Activated T-cell treated with anti-CD3 and anti-CD28 coated beads, Interleukin-2, amount 50 U/mL, for 24 hours (primary cell): ENCODE results near the gene TIGD1.

ENCODE experiments used
- DNase-seq: peaks from one replicate; pipeline ENCODE4 v3.0.0-alpha.2; 2020
- H3K27ac Mint-ChIP-seq: 2 replicates; pipeline ENCODE4 v1.8.0; 2020; ENCODE audit warnings: mild to moderate bottlenecking, mixed read lengths
- H3K27me3 Mint-ChIP-seq: 2 replicates; pipeline ENCODE4 v1.8.0; 2020; ENCODE audit warnings: mixed read lengths
- H3K36me3 Mint-ChIP-seq: 2 replicates; pipeline ENCODE4 v1.8.0; 2020; ENCODE audit warnings: low read depth, mixed read lengths
- H3K4me1 Mint-ChIP-seq: 2 replicates; pipeline ENCODE4 v1.8.0; 2020; ENCODE audit warnings: low read depth, mixed read lengths
- H3K4me3 Mint-ChIP-seq: 2 replicates; pipeline ENCODE4 v1.8.0; 2020; ENCODE audit warnings: mild to moderate bottlenecking, moderate library complexity, mixed read lengths
- H3K9me3 Mint-ChIP-seq: 2 replicates; pipeline ENCODE4 v1.8.0; 2020; ENCODE audit warnings: mixed read lengths

TIGD1 gene

DNA sequence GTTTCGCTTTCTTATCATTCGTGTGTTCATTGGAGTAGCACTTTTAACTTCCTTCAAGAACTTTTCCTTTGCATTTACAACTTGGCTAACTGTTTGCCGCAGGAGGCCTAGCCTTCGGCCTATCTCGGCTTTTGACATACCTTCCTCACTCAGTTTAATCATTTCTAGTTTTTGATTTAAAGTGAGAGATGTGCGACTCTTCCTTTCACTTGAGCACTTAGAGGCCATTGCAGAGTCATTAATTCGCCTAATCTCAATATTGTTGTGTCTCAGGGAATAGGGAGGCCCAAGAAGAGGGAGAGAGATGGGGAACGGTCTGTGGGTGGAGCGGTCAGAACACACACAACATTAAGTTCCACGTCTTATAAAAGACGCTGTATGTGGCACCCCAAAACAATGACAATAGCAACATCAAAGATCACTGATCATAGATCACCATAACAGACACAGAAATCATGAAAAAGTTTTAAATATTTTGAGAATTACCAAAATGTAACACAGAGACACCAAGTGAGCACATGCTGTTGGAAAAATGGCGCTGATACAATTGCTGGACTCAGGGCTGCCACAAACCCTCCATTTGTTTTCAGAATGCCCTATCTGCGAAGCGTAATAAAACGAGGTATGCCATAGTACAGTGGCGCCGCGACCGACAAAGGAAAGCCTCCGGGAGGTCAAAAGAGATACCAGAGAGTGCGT is 553 bp downstream of the TIGD1 start:
- H3K9me3 Mint-ChIP-seq = peaks cover 3% of the 10 kb centered on the region
- peak overlapping the region; percentile 99 for H3K27ac Mint-ChIP-seq
- no peak for DNase-seq
- peak overlapping the region; percentile 97 for H3K4me3 Mint-ChIP-seq
- H3K36me3 Mint-ChIP-seq = peaks cover 87% of the 10 kb centered on the region
- H3K4me1 Mint-ChIP-seq = peaks cover 73% of the 10 kb centered on the region
- H3K27me3 Mint-ChIP-seq = no peaks in the 10 kb centered on the region

DNA sequence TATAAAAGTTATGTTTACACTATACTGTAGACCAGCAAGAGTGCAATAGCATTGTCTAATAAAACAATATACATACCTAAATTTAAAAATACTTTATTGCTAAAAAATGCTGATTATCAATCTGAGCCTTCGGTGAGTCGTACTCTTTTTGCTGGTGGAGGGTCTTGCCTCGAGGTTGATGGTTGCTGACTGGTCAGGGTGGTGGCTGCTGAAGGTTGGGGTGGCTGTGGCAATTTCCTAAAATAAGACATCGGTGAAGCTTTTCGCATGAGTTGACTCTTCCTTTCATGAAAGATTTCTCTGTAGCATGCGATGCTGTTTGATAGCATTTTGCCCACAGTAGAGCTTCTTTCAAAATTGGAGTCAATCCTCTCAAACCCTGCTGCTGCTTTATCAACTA is 2.4 kb downstream of the TIGD1 start:
- Mint-ChIP-seq H3K27me3 (no peaks in the 10 kb centered on the region), H3K27ac (no peak overlapping the region), H3K36me3 (peaks cover 80% of the 10 kb centered on the region), H3K9me3 (peaks cover 3% of the 10 kb centered on the region), H3K4me3 (peak overlapping the region; percentile 97), H3K4me1 (peaks cover 55% of the 10 kb centered on the region)
- no peak for DNase-seq

- peaks cover 42% of the 10 kb centered on the region for H3K4me1 Mint-ChIP-seq
- H3K36me3 Mint-ChIP-seq = peaks cover 65% of the 10 kb centered on the region
- H3K27me3 Mint-ChIP-seq = no peaks in the 10 kb centered on the region
- peaks cover 3% of the 10 kb centered on the region for H3K9me3 Mint-ChIP-seq
- H3K27ac Mint-ChIP-seq = no peak overlapping the region
- no peak overlapping the region for H3K4me3 Mint-ChIP-seq
- no peak for DNase-seq
These were observed 4.6 kb downstream of the TIGD1 start for GRCh38 chr2:232545511-232546375.

GRCh38 chr2:232544674-232545073 is 5.7 kb downstream of the TIGD1 start:
- Mint-ChIP-seq H3K9me3 (peaks cover 3% of the 10 kb centered on the region), H3K27me3 (no peaks in the 10 kb centered on the region), H3K27ac (peak overlapping the region; percentile 40), H3K4me1 (peaks cover 41% of the 10 kb centered on the region), H3K36me3 (peaks cover 57% of the 10 kb centered on the region), H3K4me3 (no peak overlapping the region)
- DNase-seq = no peak

DNA sequence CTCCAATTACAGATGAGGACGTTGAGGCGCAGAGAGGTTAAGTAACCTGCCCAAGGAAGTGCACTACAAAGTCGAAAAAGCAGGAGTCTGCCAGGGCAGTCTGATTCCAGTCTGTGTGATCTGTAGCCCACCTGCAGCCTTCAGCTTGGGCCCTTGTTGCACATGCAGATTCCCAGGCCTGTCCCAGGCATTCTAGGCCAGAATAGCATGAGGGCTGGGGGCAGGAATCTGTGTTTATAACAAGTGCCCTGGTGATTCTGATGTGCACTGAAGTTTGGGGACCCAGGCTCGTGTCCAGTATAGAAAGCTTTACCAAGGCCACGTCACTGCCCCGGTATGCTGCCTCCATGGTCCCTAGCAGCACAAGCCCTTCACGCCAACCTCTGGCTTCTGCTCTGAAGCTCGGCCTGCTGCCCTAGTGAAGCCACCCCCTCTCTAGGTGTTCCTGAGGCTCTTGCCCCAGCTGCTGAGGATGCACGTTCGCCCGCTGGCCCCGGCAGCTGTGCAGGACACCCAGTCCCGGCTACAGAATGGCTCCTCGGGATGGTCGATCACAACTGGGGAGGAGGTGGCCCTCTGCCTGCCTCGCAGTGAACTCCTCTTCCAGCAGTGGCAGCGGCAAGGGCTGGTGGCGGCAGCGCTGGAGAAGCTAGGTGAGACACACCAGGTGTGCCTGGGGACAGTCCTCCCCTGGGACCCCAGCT is 6.3 kb downstream of the TIGD1 start:
- H3K4me1 Mint-ChIP-seq = peaks cover 35% of the 10 kb centered on the region

DNA sequence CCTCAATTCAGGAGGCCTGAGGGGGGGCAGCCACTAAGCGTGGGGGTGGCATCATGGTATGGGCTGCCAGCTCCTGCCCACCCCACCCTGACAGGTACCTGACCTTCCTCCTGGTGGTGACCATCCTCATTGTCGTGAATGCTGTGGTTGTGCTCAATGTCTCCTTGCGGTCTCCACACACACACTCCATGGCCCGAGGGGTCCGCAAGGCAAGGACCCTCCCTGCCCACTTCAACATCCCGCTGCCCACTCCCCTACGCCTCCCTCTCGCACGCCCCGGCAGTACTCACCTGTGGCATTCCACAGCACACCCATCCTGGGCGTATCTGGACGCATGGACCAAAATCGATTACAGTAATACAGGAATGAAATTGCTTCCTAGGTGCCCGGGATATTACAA is 6.9 kb downstream of the TIGD1 start:
- peaks cover 29% of the 10 kb centered on the region for H3K4me1 Mint-ChIP-seq
- H3K4me3 Mint-ChIP-seq = no peak overlapping the region
- peaks cover 46% of the 10 kb centered on the region for H3K36me3 Mint-ChIP-seq
- H3K27me3 Mint-ChIP-seq = peaks cover under 1% of the 10 kb centered on the region
- DNase-seq = no peak
- no peak overlapping the region for H3K27ac Mint-ChIP-seq
- H3K9me3 Mint-ChIP-seq = peaks cover 1% of the 10 kb centered on the region

More for the DNA sequence above, 6.3 kb downstream of the TIGD1 start:
- DNase-seq = no peak
- Mint-ChIP-seq H3K36me3 (peaks cover 52% of the 10 kb centered on the region), H3K4me3 (no peak overlapping the region), H3K27me3 (no peaks in the 10 kb centered on the region), H3K9me3 (peaks cover 3% of the 10 kb centered on the region), H3K27ac (peak overlapping the region; percentile 40)

DNA sequence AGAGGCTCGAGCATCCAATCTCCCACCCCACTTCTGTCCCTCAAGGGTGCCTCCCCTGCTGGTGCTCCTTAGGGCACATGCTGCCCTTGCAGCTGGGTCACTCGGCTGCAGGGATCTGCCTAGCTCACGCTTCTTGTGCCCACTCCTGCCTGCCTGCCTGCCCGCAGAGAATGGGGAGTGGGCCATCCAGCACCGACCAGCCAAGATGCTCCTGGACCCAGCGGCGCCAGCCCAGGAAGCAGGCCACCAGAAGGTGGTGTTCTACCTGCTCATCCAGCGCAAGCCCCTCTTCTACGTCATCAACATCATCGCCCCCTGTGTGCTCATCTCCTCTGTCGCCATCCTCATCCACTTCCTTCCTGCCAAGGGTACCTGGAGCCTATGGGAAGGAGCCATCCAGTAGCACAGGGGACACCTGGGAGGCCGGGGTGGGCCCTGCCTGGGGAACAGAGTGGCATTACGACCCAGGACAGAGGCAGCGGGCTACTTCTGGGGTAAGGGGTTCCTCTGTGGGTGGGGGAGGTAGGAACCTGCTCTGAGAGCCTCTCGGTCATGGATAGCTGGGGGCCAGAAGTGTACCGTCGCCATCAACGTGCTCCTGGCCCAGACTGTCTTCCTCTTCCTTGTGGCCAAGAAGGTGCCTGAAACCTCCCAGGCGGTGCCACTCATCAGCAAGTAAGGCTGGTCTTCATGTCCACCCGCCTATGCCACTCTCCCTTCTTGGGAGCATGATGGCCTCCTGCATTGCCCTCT is 7.5 kb downstream of the TIGD1 start:
- peaks cover 40% of the 10 kb centered on the region for H3K36me3 Mint-ChIP-seq
- peaks cover 23% of the 10 kb centered on the region for H3K4me1 Mint-ChIP-seq
- H3K4me3 Mint-ChIP-seq = no peak overlapping the region
- no peak overlapping the region for H3K27ac Mint-ChIP-seq
- no peaks in the 10 kb centered on the region for H3K9me3 Mint-ChIP-seq
- peaks cover 5% of the 10 kb centered on the region for H3K27me3 Mint-ChIP-seq
- DNase-seq = no peak

DNA sequence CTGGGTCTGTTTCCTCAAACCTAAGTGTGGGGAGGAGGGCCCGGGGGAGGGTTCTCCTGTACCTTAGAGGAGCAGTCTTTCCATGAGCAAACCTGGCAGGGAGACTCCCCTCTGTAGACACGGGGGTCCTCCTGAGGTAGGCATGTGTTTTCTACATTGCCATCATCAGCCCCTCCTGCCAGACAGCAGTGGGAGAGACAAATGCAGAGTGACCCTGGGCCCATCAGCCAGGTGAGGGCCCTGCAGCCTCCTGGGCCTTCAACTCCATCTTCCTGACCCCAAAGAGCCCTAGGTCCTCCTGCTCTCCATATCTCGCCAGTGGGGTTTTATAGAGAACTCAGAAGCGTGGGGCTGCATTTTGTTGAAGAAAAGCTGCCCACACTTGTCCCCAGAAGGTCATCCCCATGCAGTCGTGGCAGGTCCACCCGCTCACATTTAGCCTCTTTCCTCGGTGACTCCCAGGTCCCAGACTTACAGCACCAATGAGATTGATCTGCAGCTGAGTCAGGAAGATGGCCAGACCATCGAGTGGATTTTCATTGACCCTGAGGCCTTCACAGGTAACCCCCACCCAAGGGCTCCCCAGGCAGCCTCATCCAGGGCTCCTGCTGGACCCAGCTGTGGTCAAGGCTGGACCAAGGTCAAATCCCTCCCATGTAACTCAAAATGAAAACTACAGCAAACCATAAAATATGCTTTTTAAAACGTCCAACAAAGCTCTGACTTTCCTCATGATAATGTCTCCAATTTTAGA is 8.2 kb downstream of the TIGD1 start:
- peaks cover 32% of the 10 kb centered on the region for H3K36me3 Mint-ChIP-seq
- no peak overlapping the region for H3K4me3 Mint-ChIP-seq
- H3K27ac Mint-ChIP-seq = no peak overlapping the region
- H3K4me1 Mint-ChIP-seq = peaks cover 16% of the 10 kb centered on the region
- H3K27me3 Mint-ChIP-seq = peaks cover 9% of the 10 kb centered on the region
- H3K9me3 Mint-ChIP-seq = no peaks in the 10 kb centered on the region
- no peak for DNase-seq

- Mint-ChIP-seq H3K9me3 (no peaks in the 10 kb centered on the region), H3K4me3 (no peak overlapping the region), H3K27me3 (peaks cover 17% of the 10 kb centered on the region), H3K4me1 (peaks cover 11% of the 10 kb centered on the region), H3K36me3 (peaks cover 24% of the 10 kb centered on the region), H3K27ac (no peak overlapping the region)
- DNase-seq = no peak
These were observed 9.0 kb downstream of the TIGD1 start for GRCh38 chr2:232541195-232541960.

- no peak overlapping the region for H3K4me3 Mint-ChIP-seq
- no peak for DNase-seq
- no peaks in the 10 kb centered on the region for H3K9me3 Mint-ChIP-seq
- H3K36me3 Mint-ChIP-seq = peaks cover 16% of the 10 kb centered on the region
- H3K27ac Mint-ChIP-seq = no peak overlapping the region
- H3K27me3 Mint-ChIP-seq = peaks cover 19% of the 10 kb centered on the region
- peaks cover 5% of the 10 kb centered on the region for H3K4me1 Mint-ChIP-seq
These were observed 9.8 kb downstream of the TIGD1 start for GRCh38 chr2:232540441-232541041.

DNA sequence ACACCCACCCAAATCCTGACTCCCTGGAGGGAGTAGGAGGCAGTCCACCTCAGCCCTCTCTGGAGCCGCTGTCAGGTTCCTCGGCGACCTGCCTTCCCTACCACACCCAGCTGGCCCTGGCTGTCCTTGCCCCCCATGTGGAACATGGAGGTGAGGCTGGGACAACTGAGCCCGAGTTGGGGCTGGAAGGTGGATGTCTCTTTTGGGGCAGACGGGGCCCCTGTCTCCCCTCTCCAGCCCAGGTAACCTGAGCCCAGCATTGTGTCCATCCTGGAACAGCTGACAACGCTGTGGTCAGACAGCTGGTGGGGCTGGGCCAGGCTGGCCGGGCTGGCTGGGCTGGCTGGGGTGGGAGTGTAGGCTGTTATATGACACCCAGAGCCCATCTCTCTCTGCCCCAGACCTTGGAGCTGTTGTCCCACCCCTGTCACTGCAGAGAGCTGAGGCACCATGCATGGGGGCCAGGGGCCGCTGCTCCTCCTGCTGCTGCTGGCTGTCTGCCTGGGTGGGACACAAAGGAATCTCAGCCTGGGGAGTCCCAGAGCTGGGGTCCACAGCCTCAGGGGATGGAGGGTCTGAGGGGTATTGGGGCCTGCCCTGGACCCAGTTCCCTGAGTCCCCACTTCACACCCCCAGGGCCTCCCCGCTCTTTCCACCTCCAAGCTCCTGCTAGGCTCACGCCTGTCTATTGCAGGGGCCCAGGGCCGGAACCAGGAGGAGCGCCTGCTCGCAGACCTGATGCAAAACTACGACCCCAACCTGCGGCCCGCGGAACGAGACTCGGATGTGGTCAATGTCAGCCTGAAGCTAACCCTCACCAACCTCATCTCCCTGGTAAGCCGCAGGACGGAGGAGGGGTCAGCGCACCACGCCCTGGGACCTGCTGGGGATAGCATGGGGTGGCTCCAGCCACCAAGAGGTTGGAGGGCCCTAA is 10.8 kb downstream of the TIGD1 start, which contains the start of gene CHRNG:
Gene CHRNG (plus strand): TSS at position 395 of the 934 bp plus-strand sequence. CDS start 56 bp downstream, at position 451.
- H3K4me3 Mint-ChIP-seq = no peak within 1 kb of the TSS
- peaks cover 4% of the 10 kb centered on the region for H3K4me1 Mint-ChIP-seq
- peaks cover 8% of the 10 kb centered on the region for H3K36me3 Mint-ChIP-seq
- peaks cover 19% of the 10 kb centered on the region for H3K27me3 Mint-ChIP-seq
- no peaks in the 10 kb centered on the region for H3K9me3 Mint-ChIP-seq
- no peak within 1 kb of the TSS for H3K27ac Mint-ChIP-seq
- DNase-seq = no peak

GRCh38 chr2:232538671-232539070 is 11.7 kb downstream of the TIGD1 start:
- Mint-ChIP-seq H3K4me1 (peaks cover 4% of the 10 kb centered on the region), H3K27ac (no peak overlapping the region), H3K9me3 (no peaks in the 10 kb centered on the region), H3K27me3 (peaks cover 22% of the 10 kb centered on the region), H3K4me3 (no peak overlapping the region), H3K36me3 (peaks cover 2% of the 10 kb centered on the region)
- DNase-seq = no peak
